GM23248 (cell line): ENCODE results near the gene ANKRD39. TPM values are rescaled to one million over a fixed set of nuclear protein-coding genes. Genes with fewer than 3 reads are reported as not detected.

Experiments used
- DNase-seq: peaks from one replicate; pipeline ENCODE4 v3.0.0-alpha.2; 2015
- H2AFZ ChIP-seq: fragments of 200-600 bp; sonication (generic); 2 replicates; pipeline ENCODE4 v1.6.1; 2016; ENCODE audit warnings: antibody characterized with exemption
- H3F3A ChIP-seq: fragments of 200-600 bp; sonication (generic); 2 replicates; pipeline ENCODE4 v1.6.1; 2016; ENCODE audit warnings: mild to moderate bottlenecking, antibody characterized with exemption, mixed run types; ENCODE audit not compliant: insufficient read depth
- H3K27ac ChIP-seq: fragments of 200-600 bp; sonication (generic); 2 replicates; pipeline ENCODE4 v1.5.1; 2016; ENCODE audit warnings: mild to moderate bottlenecking
- H3K27me3 ChIP-seq: fragments of 200-600 bp; sonication (generic); replicated peaks from 2 replicates; pipeline ENCODE4 v1.6.1; 2016; ENCODE audit warnings: mild to moderate bottlenecking; ENCODE audit not compliant: insufficient read depth
- H3K36me3 ChIP-seq: fragments of 200-600 bp; sonication (generic); 2 replicates; pipeline ENCODE4 v1.6.1; 2016; ENCODE audit warnings: low read depth, mild to moderate bottlenecking
- H3K4me1 ChIP-seq: fragments of 200-600 bp; sonication (generic); 2 replicates; pipeline ENCODE4 v1.6.1; 2016; ENCODE audit warnings: mild to moderate bottlenecking; ENCODE audit not compliant: insufficient read depth
- H3K4me2 ChIP-seq: fragments of 200-600 bp; sonication (generic); one replicate; pipeline ENCODE4 v1.6.1; 2016; ENCODE audit warnings: mild to moderate bottlenecking; ENCODE audit not compliant: unreplicated experiment
- H3K4me3 ChIP-seq: fragments of 200-600 bp; sonication (generic); 2 replicates; pipeline ENCODE4 v1.5.1; 2016; ENCODE audit warnings: mild to moderate bottlenecking
- H3K79me2 ChIP-seq: fragments of 200-600 bp; sonication (generic); 2 replicates; pipeline ENCODE4 v1.6.1; 2016; ENCODE audit warnings: mild to moderate bottlenecking; ENCODE audit not compliant: insufficient read depth
- H3K9ac ChIP-seq: fragments of 200-600 bp; sonication (generic); 2 replicates; pipeline ENCODE4 v1.6.1; 2016; ENCODE audit warnings: mild to moderate bottlenecking
- H3K9me2 ChIP-seq: fragments of 200-600 bp; sonication (generic); 2 replicates; pipeline ENCODE4 v1.6.1; 2016; ENCODE audit warnings: mixed run types, mild to moderate bottlenecking, moderate library complexity; ENCODE audit not compliant: insufficient read depth
- H3K9me3 ChIP-seq: fragments of 200-600 bp; sonication (generic); one replicate; pipeline ENCODE4 v1.6.1; 2017; ENCODE audit warnings: low read depth
- H4K20me1 ChIP-seq: fragments of 200-600 bp; sonication (generic); 2 replicates; pipeline ENCODE4 v1.6.0; 2016; ENCODE audit not compliant: insufficient read depth
- EZH2 ChIP-seq: fragments of 200-600 bp; sonication (generic); IDR thresholded peaks from 2 replicates; pipeline ENCODE4 v1.6.1; 2018; ENCODE audit warnings: antibody characterized with exemption, mild to moderate bottlenecking; ENCODE audit not compliant: insufficient read depth, poor library complexity, severe bottlenecking
- EZH2phosphoT487 ChIP-seq: fragments of 200-600 bp; sonication (generic); IDR thresholded peaks from 2 replicates; pipeline ENCODE4 v1.6.1; 2018; ENCODE audit warnings: antibody characterized with exemption, moderate library complexity, mild to moderate bottlenecking, low read depth; ENCODE audit not compliant: insufficient read depth
- WGBS, 2 experiments: methylation state at CpG; one replicate each; pipeline ENCODE4 v1.1.6; 2015 to 2017; ENCODE audit warnings: low lambda C conversion rate in 2 of 2, low coverage in 1 of 2; ENCODE audit errors: missing lambda C conversion rate in 2 of 2; 5-methylcytosine and 5-hydroxymethylcytosine counted together
- in situ Hi-C: fragments of 300-500 bp; cut with MboI; formaldehyde crosslinking; loops from 2 replicates; pipeline ENCODE4 v1.15.0; 2020
- polyA plus RNA-seq: library from polyadenylated mRNA; unstranded; fragments of >200 nt; fragmentation: Nextera tagmentation; extraction: Ambion mirVana; gene quantifications from 2 replicates; pipeline ENCODE4 v1.2.1, GENCODE V29; 2016
- total RNA-seq: library from RNA; depleted of rRNA; stranded (reverse); fragments of >200 nt; shearing (Covaris generic); gene quantifications from 2 replicates; pipeline ENCODE4 v1.2.3, GENCODE V29; 2014

ANKRD39 gene
- total and polyA plus RNA-seq, 2 experiments from 2014 or later: 10.9 to 12.3 TPM

DNA sequence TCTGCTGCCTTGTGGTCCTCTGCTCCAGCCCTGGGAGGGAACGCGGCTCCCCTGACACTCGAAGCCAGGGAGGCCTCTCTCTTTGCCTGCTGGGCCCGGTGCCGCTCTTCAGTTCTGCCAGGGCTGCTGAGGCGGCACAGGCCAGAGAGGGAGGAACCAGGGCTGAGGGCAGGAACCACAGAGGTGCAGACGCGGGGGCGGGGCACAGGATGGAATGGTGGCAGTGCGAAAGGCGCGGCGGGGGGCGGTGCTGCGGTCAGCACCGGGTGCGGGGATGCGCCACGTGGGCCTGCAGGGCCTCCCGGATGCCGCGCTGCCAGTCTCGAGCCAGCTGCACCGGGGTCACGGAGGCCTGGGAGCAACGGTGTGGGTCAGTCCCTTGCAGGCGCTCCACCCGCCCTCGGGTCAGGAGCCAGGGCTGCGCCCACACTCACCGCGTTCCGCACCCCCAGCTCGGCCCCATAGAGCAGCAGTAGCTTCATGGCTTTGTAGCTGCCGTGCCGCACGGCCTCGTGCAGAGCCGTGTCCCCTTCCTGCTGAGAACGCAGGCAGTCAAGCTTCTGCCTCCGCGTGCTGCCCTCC is 18.4 kb downstream of the ANKRD39 start:
- in situ Hi-C loops: no loop called here
- Histone ChIP-seq H3K4me3 (no peak overlapping the region), H3K79me2 (no peaks in the 10 kb centered on the region), H3K4me2 (no peak overlapping the region), H3K27me3 (no peaks in the 10 kb centered on the region), H3K9ac (no peak overlapping the region), H4K20me1 (no peaks in the 10 kb centered on the region), H3K27ac (no peak overlapping the region), H3F3A (no peaks in the 10 kb centered on the region), H3K9me2 (no peaks in the 10 kb centered on the region), H3K4me1 (no peaks in the 10 kb centered on the region), H3K36me3 (no peaks in the 10 kb centered on the region), H2AFZ (no peak overlapping the region), H3K9me3 (no peaks in the 10 kb centered on the region)
- TF ChIP-seq EZH2: no peak
- TF ChIP-seq EZH2phosphoT487: no peak
- 34% methylated on average over 30 to 42 of the region's 42 CpGs for WGBS, 2 experiments
- no peak for DNase-seq

DNA sequence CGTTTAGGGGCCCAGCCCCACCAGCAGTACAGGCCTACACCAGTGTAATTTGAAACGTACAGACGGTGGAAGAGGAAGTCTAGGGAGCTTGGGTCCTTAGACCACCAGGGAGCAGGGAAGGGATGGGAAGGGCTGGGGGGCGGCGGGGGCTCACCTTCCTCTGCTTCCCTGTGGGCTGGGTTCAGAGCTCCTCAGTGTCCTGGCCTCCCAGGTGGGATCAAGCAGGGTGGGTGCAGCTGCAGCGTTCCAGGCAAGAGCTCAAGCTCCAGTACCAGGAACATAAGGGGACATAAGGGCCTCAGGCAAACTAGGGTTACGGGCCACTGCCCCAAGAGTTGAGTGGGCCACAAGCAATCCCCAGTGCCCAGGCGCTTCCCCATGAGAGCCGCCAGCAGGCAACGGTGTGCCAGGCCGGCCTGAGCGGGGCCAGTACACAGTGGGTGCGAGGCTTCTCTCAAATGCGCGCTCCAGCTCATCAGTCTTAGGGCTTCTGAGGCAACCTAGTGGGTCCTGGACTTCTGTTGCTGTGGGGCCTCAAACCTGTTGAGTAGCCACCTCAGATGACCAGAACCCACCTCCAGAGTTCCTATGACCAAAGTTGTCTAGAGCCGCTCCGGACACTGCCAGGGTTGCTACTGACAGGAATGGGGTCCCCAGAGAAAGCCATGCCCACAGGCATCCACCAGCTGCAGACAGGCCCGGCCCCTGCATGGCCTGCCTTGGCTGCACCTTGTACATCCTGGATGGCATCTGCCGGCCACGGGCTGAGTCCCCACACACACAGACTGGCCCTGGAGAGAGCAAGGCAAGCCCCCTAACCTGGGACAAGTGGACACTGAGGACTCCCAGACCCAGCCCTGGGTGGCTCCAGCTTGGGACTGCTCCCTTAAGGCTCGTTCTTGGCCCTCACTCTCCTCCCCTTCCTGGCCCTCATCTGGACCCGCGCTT is 19.2 kb downstream of the ANKRD39 start:
- 84 to 87% methylated on average over 20 to 21 of the region's 23 CpGs for WGBS, 2 experiments
- H3K79me2 ChIP-seq: no peaks in the 10 kb centered on the region
- no peak overlapping the region for H2AFZ ChIP-seq
- H3K27ac ChIP-seq: no peak overlapping the region
- H4K20me1 ChIP-seq: no peaks in the 10 kb centered on the region
- H3K9me3 ChIP-seq: no peaks in the 10 kb centered on the region
- in situ Hi-C loops: no loop called here
- no peak overlapping the region for H3K9ac ChIP-seq
- TF ChIP-seq EZH2phosphoT487 (no peak), EZH2 (no peak)
- DNase-seq: no peak
- no peaks in the 10 kb centered on the region for H3K27me3 ChIP-seq
- no peaks in the 10 kb centered on the region for H3K9me2 ChIP-seq
- no peaks in the 10 kb centered on the region for H3F3A ChIP-seq
- no peaks in the 10 kb centered on the region for H3K4me1 ChIP-seq
- H3K36me3 ChIP-seq: no peaks in the 10 kb centered on the region
- H3K4me2 ChIP-seq: no peak overlapping the region
- H3K4me3 ChIP-seq: no peak overlapping the region

DNA sequence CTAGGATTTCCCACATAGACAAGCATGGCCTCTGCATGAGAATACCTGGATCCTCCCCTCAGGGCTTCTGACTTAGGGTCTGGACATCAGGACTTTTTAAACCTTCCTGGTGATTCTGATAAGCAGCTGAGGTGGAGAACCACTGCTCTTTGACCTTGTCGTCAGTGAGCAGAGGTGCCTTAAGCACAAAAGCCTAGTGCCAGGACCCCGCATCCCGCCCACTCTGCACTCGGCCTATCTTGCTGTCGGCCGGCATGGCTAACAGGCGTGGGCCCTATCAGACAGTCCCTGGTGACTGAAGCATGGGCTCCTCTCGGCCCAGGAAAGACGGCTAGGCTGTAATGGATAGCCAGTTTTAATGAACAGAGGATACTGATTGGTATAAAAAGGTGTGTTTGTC is 20.2 kb downstream of the ANKRD39 start:
- no peak for TF ChIP-seq EZH2
- no peak for TF ChIP-seq EZH2phosphoT487
- 90 to 94% methylated on average over 9 of the region's 9 CpGs for WGBS, 2 experiments
- H3K9ac ChIP-seq: no peak overlapping the region
- no peaks in the 10 kb centered on the region for H4K20me1 ChIP-seq
- no peaks in the 10 kb centered on the region for H3K27me3 ChIP-seq
- no peaks in the 10 kb centered on the region for H3K79me2 ChIP-seq
- no peaks in the 10 kb centered on the region for H3K9me2 ChIP-seq
- H3K4me3 ChIP-seq: no peak overlapping the region
- no peak for DNase-seq
- H3K4me1 ChIP-seq: no peaks in the 10 kb centered on the region
- no peaks in the 10 kb centered on the region for H3K9me3 ChIP-seq
- in situ Hi-C loops: no loop called here
- no peaks in the 10 kb centered on the region for H3F3A ChIP-seq
- no peak overlapping the region for H2AFZ ChIP-seq
- H3K36me3 ChIP-seq: no peaks in the 10 kb centered on the region
- H3K4me2 ChIP-seq: no peak overlapping the region
- no peak overlapping the region for H3K27ac ChIP-seq

DNA sequence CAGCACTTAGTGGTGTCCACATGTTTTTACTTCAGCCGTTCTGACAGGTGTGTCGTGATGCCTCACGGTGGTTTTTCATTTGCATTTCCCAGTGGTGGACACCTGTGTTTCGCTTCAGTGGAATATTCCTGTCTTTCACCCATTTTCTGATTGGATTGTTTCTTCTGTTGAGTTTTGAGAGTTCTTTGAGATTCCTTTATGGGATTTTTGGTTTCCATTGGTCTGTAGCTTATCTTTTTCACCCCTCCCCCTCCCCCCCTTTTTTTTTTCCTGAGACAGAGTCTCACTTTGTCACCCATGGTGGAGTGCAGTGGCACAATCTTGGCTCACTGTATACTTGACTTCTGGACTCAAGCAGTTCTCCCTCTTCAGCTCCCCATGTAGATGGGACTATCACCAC is 22.0 kb downstream of the ANKRD39 start:
- Histone ChIP-seq H3K9me2 (no peaks in the 10 kb centered on the region), H3K4me2 (no peak overlapping the region), H3K79me2 (no peaks in the 10 kb centered on the region), H3K36me3 (no peaks in the 10 kb centered on the region), H3K4me1 (no peaks in the 10 kb centered on the region), H4K20me1 (no peaks in the 10 kb centered on the region), H3K9ac (no peak overlapping the region), H2AFZ (no peak overlapping the region), H3K9me3 (no peaks in the 10 kb centered on the region), H3F3A (no peaks in the 10 kb centered on the region), H3K27ac (no peak overlapping the region), H3K4me3 (no peak overlapping the region), H3K27me3 (no peaks in the 10 kb centered on the region)
- TF ChIP-seq EZH2phosphoT487: no peak
- no peak for TF ChIP-seq EZH2
- 77 to 78% methylated on average over 4 of the region's 4 CpGs for WGBS, 2 experiments
- in situ Hi-C loops: no loop called here
- DNase-seq: no peak
